ENCODE measurements around the gene TUG1. TPM values are rescaled to one million over a fixed set of nuclear protein-coding genes. Genes with fewer than 3 reads are reported as not detected.

TUG1 gene
- total and polyA plus RNA-seq, 4 donors: 11.3 to 32.9 (median 18.2) TPM

GRCh38 chr22:30919973-30920372, 49.1 kb upstream of the TUG1 start:
- no peak overlapping the region for H3K27ac ChIP-seq (ENCODE audit: low read depth in 1 of 2, low read length in 2 of 2)

More at GRCh38 chr22:30919973-30920372, 49.1 kb upstream of the TUG1 start:
- Histone ChIP-seq H3K27me3 (ENCODE audit: control insufficient read depth in 4 of 4, insufficient read depth in 4 of 4, low read length in 3 of 4) (no peaks in the 10 kb centered on the region), H3K4me3 (ENCODE audit: low read depth in 1 of 3, low read length in 3 of 3) (no peak overlapping the region), H3K36me3 (ENCODE audit: control insufficient read depth in 4 of 4, insufficient read depth in 3 of 4, low read depth in 1 of 4, low read length in 3 of 4) (peaks cover 0 to 2% (median 0%) of the 10 kb centered on the region in 4 donors), H3K9ac (ENCODE audit: low read depth in 1 of 2, low read length in 2 of 2) (no peak overlapping the region), H3K9me3 (ENCODE audit: control insufficient read depth in 4 of 4, low read length in 3 of 4) (peaks cover 1 to 7% (median 2%) of the 10 kb centered on the region in 4 donors), H3K4me1 (ENCODE audit: control insufficient read depth in 4 of 4, insufficient read depth in 4 of 4, low read length in 3 of 4) (peaks cover 1 to 6% (median 5%) of the 10 kb centered on the region in 4 donors)
- DNase-seq (ENCODE audit: low spot score): no peak
- TF ChIP-seq SP1 (IDR thresholded peaks at IDR 0.05): no peak
- no peak for TF ChIP-seq ZBTB33 (IDR thresholded peaks at IDR 0.05)
- no peak for TF ChIP-seq YY1 (IDR thresholded peaks at IDR 0.05)
- TF ChIP-seq EGR1 (IDR thresholded peaks at IDR 0.05; ENCODE audit: low read depth in 2 of 2): no peak
- no peak for TF ChIP-seq REST (IDR thresholded peaks at IDR 0.05)
- TF ChIP-seq HNF4G (IDR thresholded peaks at IDR 0.05): no peak
- no peak for TF ChIP-seq TAF1 (conservative IDR thresholded peaks at IDR 0.05)
- no peak for TF ChIP-seq GABPA (IDR thresholded peaks at IDR 0.05 in 1 of 2, conservative IDR thresholded peaks at IDR 0.05 in 1 of 2)
- TF ChIP-seq MAX (IDR thresholded peaks at IDR 0.05): no peak
- no peak for TF ChIP-seq ATF3 (IDR thresholded peaks at IDR 0.05)
- TF ChIP-seq RXRA (IDR thresholded peaks at IDR 0.05): no peak
- no peak for TF ChIP-seq FOXA1 (IDR thresholded peaks at IDR 0.05)
- TF ChIP-seq JUND (IDR thresholded peaks at IDR 0.05): no peak
- TF ChIP-seq CTCF (IDR thresholded peaks at IDR 0.05; ENCODE audit: low read depth, low read length, missing input control): no peak
- no peak for TF ChIP-seq FOXA2 (IDR thresholded peaks at IDR 0.05)
- no peak for TF ChIP-seq RAD21 (IDR thresholded peaks at IDR 0.05)
- no peak for TF ChIP-seq NR2F2 (IDR thresholded peaks at IDR 0.05)
- 84% methylated on average over 7 of the region's 7 CpGs for WGBS
